Medulla oblongata (tissue), 1 donor: ENCODE data around the gene GNG7.
"Not testable (repeated sequence)": the region's sequence is repeated elsewhere in the genome, so short reads cannot be mapped to it uniquely, and the experiment has no call there.

Experiments
- DNase-seq: peaks from one replicate; pipeline ENCODE4 v3.0.0-alpha.2; 2015; ENCODE audit errors: extremely low spot score

GNG7 gene

DNA sequence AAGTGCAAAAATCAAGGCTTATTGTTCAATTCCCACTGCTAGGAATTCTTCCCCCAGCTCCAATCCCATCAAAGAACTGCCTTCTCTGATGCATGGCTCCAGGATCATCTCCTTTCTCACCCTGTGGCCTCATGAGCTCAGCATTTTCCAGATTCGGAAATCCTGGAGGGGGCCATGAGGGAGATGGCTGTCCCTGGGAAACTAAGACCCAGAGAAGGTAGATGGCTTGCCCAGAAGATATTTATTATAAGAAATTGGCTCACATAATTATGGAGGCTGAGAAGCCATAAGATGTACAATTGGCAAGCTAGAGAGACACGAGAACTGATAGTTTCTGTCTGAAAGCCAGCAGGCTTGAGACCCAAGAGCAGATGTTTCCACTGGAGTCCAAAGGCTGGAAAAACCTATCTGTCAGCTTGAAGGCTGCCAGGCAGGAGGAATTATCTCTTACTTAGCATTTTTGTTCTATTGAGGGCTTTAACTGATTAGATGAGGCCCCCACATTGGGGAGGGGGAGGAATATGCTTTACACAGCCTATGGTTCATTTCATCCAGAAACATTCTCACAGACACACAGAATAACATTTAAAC is 168.0 kb downstream of the GNG7 start:
- no peak for DNase-seq

- no peak for DNase-seq
Measured at GRCh38 chr19:2533686-2534422, 168.6 kb downstream of the GNG7 start.

GRCh38 chr19:2533072-2533425 is 169.4 kb downstream of the GNG7 start:
- no peak for DNase-seq

DNA sequence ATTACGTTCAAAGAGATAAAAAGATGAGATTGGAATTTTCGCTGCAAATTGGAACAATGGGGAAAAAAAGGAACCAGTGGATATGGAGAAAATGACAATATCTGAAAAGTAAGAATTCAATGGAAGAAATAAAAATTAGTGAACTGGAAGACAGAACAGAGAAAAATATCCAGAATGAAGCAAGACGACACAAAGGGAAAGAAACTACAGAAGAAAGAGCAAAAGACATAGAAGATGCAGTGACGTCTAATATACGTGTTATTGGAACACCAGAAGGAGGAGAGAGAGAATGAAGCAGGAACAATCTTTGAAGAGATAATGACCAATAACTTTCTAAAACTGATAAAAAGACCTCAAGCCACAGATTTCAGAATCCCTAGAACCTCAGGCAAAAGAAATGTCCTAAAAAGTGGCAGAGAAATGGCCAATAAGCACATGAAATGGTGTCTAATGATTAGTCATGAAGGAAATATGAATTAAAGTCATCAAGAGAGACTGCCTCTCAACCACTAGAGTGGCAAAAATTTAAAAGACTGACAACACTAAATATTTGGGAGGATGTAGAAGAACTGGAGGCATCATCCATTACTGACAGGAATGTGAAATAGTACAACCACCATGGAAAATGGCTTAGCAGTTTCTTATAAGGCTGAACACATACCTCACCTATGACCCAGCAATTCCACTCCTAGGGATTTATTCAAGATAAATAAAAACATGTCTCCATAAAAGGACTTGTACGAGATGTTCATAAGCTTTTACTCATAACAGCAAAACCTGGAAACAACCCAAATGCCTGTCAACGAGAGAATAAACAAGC is 170.0 kb downstream of the GNG7 start:
- no peak for DNase-seq

DNA sequence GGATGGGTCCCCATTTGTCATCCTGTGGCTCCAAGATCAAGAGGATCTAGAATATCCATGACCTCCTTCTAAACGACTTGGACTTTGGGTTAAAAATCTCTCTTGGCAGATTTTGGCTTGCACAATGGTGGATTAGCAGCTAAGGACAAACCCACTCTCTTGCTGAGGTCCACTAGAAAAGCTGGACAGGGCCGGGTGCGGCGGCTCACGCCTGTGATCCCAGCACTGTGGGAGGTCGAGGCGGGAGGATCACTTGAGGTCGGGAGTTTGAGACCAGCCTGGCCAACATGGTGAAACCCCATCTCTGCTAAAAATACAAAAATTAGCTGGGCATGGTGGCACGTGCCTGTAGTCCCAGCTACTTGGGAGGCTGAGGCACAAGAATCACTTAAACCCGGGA is 172.6 kb downstream of the GNG7 start:
- not testable (repeated sequence) for DNase-seq

- DNase-seq: no peak
Measured at GRCh38 chr19:2529473-2529918, 173.0 kb downstream of the GNG7 start.

DNA sequence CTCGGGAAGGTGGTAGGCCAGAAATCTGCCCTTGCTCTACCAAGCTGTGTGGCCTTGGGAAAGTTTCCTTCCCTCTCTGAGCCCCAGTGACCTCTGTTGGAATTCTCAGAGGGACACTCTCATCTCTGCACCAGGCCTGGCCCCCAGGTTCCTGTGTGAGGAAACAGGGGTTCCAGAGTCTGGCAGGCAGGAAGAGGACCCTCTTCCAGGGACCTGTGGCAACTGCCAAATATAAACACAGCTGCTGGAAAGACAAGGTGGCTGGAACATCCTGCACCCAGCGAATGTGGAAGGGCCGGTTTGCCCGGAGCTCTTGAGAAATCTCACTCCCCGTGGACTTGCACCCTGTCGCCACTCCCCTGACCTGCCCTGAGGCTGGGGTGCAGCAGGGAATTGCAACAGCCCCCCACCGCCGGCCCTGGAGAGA is 173.8 kb downstream of the GNG7 start:
- DNase-seq: no peak

GRCh38 chr19:2527686-2528085 is 174.8 kb downstream of the GNG7 start:
- no peak for DNase-seq

DNA sequence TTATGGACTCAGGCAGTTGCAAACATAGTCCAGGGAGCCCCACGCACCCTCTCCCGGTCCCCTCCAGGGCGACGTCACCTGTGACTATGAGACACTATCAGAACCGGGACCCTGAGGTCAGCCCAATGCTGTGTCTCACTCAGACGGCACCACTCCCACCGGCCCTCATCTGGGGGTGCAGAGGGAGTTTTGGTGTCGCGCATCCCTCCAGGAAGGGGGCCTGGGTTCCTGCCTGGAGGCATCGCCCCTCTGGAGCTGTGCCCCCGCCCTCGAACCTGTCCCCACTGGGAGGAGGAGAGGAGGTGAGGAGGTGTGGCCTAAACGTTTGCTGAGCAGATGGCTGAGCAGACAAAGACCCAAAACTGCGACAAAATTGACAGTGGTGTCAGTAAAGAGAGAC is 175.3 kb downstream of the GNG7 start:
- DNase-seq: no peak

- no peak for DNase-seq
Measured at GRCh38 chr19:2524840-2525723, 177.4 kb downstream of the GNG7 start.

GRCh38 chr19:2524361-2524839 is 178.1 kb downstream of the GNG7 start:
- no peak for DNase-seq

DNA sequence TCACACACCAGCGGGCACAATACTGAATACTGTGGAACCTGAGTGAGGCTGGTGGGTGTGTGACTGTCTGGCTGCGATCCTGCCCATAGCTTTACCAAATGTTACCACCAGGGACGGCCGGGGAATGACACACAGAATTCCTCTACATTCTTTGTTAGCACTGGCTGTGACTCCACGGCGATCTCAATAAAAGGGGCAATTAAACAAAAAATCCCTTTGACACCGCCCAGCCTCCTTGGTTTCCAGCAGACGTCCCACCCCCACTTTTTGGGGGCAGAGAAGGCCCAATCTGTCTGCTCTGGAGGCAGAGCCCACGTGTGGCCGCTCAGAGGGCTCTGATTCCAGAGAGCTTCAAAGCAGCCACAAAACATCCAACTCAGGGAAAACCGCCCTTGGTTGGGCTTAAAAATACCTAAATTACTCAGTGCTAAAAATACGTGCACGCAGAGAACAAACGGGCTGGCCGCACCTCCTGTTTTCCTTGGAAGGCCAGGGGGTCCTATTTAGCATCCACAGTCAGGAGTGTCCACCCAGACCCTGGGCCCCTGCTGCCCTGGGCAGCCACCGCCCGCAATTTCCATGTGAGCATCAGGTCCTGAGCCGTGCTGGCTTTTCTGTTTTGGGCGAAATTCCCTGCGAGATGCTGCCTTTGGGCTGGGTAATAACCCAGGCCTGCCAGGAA is 178.7 kb downstream of the GNG7 start:
- no peak for DNase-seq

- DNase-seq: no peak
Measured at GRCh38 chr19:2519482-2519881, 183.0 kb downstream of the GNG7 start.

GRCh38 chr19:2518856-2519255 is 183.6 kb downstream of the GNG7 start:
- not testable (repeated sequence) for DNase-seq

GRCh38 chr19:2517881-2518601 is 184.5 kb downstream of the GNG7 start:
- DNase-seq: no peak

GRCh38 chr19:2516727-2517126 is 185.8 kb downstream of the GNG7 start:
- no peak for DNase-seq

- no peak for DNase-seq
Measured at GRCh38 chr19:2514981-2515518, 187.4 kb downstream of the GNG7 start.

DNA sequence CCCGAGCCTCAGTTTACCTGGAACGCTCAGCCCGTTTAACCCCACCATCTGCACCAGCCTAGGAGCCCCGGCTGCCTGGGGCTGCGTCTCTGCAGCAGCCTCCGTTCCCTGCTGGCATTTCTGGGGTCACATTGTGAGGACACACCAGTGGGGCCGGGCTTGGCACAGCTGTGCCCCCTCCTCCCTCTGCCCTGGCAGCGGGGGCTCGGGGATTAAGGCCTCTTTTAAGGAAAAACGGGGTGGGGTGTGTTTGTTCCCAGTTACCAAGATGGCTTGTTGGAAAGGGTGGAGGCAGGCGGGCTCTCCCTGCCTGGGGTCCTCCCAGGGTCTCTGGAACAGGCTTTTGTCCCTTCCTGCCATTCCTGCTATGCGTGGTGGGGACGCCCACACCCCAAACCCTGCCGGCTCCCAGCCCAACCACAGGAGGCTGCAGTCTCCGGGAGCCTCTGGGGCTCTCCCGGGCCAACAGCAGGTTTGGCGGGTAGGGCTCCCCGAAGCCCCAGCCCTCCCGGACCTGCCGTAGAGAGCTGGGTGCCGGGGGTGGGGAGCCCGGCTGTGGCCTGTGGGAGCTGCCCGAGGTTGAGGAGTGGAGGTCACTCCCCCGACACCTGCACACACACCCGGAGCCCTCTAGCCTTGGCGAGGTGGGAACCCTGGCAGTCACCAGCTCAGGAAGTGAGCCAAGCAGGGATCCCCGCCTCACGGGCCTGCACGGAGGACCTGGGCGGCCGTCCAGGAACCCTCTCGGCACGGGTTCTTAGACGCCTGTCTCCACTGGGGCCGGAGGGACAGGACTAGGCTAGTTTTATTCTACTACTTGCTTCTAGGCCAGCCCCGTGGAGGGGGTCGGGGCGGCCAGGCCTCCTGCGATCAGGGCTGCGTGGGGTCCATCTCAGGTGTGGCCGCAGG is 189.7 kb downstream of the GNG7 start:
- DNase-seq: no peak

DNA sequence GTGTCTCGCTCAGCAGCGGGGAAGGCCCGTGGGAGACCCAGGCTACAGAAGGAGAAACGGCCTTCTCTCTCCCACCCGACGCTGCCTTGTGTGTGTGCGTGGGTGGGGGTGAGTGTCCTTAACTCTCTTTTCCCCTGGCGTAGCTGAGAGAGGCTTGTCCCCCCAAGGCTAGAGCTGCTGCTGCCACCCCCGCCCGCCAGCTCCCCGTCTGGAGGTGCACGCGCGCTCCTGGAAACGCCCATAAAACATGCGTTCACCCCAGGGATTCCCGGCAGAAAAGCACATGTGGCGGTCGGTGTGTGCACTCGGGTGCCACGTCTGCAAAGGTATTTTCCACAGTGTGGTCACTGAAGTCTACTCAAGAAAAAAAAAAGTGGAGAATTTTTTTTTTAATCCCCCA is 190.5 kb downstream of the GNG7 start:
- no peak for DNase-seq
